Endothelial cell of umbilical vein (primary cell): ENCODE results near the gene NR6A1.

Experiments
- CTCF ChIP-seq, 2 donors: IDR thresholded peaks; 1 replicate in 1 of 2; 2 replicates in 1 of 2; pipeline ENCODE4 v1.5.1; 2011; ENCODE audit warnings: low read length in 2 of 2, mild to moderate bottlenecking in 2 of 2, moderate library complexity in 2 of 2, control low read depth in 1 of 2, inconsistent platforms in 1 of 2, low read depth in 1 of 2; ENCODE audit not compliant: insufficient read depth in 1 of 2; ENCODE audit errors: extremely low read depth in 1 of 2
- EZH2 ChIP-seq: IDR thresholded peaks from 2 replicates; pipeline ENCODE4 v1.6.1; 2012; ENCODE audit warnings: borderline replicate concordance, low read depth, mild to moderate bottlenecking, moderate library complexity, low read length, inconsistent platforms; ENCODE audit not compliant: severe bottlenecking
- FOS ChIP-seq: IDR thresholded peaks from 2 replicates; pipeline ENCODE4 v1.6.1; 2011; ENCODE audit warnings: mild to moderate bottlenecking, low read length, moderate library complexity, borderline replicate concordance; ENCODE audit not compliant: insufficient read depth
- JUN ChIP-seq: IDR thresholded peaks from 2 replicates; pipeline ENCODE4 v1.6.1; 2011; ENCODE audit warnings: borderline replicate concordance, low read depth; ENCODE audit not compliant: insufficient read length, insufficient read depth
- MAX ChIP-seq: IDR thresholded peaks from 2 replicates; pipeline ENCODE4 v1.6.1; 2011; ENCODE audit not compliant: insufficient read depth, insufficient read length
- POLR2A ChIP-seq: IDR thresholded peaks from 2 replicates; pipeline ENCODE4 v1.6.1; 2012; ENCODE audit warnings: low read depth, mild to moderate bottlenecking, control low read depth, low read length

- TF ChIP-seq EZH2 (no peak), CTCF (IDR thresholded peaks at IDR 0.05; ENCODE audit: extremely low read depth in 1 of 2, insufficient read depth in 1 of 2, low read depth in 1 of 2, low read length in 2 of 2) (no peak), JUN (no peak), FOS (no peak), POLR2A (no peak), MAX (no peak)
Measured at GRCh38 chr9:124709292-124709690, 61.8 kb downstream of the NR6A1 start.
